Anterior cingulate cortex (tissue), 58 donors: ENCODE data around the gene EPS8L1.
"Not testable (repeated sequence)": the region's sequence is repeated elsewhere in the genome, so short reads cannot be mapped to it uniquely, and the experiment has no call there.

Source experiments
- DNase-seq, 58 donors: peaks; one replicate each; lab custom pipeline; 2025; lab: John Stamatoyannopoulos, UW

EPS8L1 gene

GRCh38 chr19:55048446-55048845 lies 27.2 kb upstream of the EPS8L1 start:
- DNase-seq, result no peak

GRCh38 chr19:55050749-55051532 lies 24.7 kb upstream of the EPS8L1 start:
- no peak for DNase-seq

- no peak for DNase-seq
Observed at GRCh38 chr19:55053735-55054134, 21.9 kb upstream of the EPS8L1 start.

GRCh38 chr19:55056827-55057226 lies 18.8 kb upstream of the EPS8L1 start:
- no peak for DNase-seq

DNA sequence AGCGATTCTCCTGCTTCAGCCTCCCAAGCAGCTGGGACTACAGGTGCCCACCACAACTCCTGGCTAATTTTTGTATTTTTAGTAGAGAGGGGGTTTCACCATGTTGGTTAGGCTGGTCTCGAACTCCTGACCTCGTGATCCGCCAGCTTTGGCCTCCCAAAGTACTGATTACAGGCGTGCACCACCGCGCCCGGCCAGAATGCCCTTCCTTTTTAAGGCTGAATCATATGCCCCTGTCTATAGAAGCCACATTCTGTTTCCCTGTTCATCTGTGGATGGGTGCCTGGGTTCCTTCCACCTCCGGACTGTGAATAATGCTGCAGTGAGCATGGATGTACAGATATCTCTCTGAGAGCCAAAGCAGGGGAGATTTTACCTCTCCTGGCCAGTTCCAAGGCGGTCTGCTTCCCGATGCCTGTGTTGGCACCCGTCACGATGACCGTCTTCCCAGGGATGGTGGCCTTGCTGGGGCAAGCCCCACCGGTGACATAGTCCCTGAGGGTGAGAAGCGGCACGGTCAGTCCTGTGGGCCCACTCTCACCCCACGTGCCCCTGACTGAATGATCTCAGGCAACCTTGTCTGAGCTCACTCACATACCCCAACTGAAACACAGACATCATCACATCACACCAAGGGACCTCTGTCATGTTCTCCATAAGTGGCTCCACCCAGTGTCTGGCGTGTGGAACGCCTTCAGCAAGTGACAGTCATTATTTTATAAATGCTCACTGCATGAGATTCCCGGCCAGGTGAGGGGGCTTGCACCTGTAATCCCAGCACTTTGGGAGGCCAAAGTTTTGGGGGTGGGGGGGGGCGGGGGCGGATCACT lies 16.7 kb upstream of the EPS8L1 start:
- no peak for DNase-seq

DNA sequence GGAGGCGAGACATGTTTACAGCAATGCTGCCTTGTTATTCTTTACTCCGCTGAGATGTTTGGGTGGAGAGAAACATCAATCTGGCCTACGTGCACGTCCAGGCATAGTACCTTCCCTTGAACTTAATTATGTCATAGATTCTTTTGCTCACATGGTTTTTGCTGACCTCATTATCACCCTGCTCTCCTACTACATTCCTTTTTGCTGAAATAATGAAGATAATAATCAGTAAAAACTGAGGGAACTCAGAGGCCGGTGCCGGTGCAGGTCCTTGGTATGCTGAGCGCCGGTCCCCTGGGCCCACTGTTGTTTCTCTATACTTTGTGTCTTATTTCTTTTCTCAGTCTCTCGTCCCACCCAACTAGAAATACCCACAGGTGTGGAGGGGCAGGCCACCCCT lies 15.4 kb upstream of the EPS8L1 start:
- DNase-seq, result not testable (repeated sequence)

GRCh38 chr19:55062735-55063491 lies 12.8 kb upstream of the EPS8L1 start, which contains the start of gene RDH13:
RDH13 (minus strand) TSS chr19:55063148; CDS start chr19:55063032, 116 bp downstream.
- peak; percentile 21 to 95 (median 84) for DNase-seq

- no peak for DNase-seq
Observed at GRCh38 chr19:55063492-55063843, 12.2 kb upstream of the EPS8L1 start.

- DNase-seq, result not testable (repeated sequence)
Observed at GRCh38 chr19:55065516-55065915, 10.2 kb upstream of the EPS8L1 start.

DNA sequence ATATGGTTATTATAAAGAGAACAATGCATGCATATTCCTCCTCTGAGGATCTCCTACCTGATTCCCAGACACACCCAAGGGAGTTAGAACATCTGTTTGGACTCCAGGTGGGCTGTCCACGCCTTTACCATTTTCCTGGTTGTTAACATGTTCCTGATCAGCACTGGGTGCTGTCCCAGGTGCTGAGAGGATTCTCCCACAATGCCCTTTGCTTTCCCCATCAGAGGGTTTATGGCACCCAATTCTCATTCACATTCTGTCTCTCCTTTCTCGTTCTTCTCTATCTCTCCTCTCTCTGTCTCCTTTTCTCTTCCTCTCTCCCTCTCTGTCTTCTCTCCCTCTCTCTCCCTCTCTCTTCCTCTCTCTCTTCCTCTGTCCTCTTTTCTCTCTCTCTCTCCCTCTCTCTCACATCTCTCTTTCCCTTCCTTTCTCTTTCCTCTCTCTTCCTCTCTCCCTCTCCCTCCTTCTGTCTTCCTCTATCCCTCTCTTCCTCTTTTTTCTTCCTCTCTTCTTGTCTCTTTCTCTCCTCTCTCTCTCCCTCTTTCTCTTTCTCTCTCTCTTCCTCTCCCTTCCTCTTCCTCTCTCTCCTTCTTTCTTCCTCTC lies 9.5 kb upstream of the EPS8L1 start:
- no peak for DNase-seq

DNA sequence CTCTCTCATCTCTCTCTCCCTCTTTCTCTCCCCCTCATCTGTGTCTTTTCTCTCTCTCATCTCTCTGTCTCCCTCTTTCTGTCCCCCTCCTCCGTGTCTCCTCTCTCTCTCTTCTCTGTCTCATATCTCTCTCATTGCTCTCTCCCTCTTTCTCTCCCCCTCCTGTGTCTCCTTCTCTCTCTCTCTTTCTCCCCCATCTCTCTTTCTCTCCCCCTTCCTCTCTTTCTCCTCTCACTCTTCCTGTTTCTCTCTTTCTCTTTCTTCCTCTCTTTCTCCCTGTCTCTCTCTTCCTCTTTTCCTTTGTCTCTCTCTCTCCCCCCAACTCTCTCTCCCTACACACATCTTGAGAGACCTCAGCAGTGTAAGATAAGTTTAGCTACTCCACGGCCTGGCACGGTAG lies 7.8 kb upstream of the EPS8L1 start:
- no peak for DNase-seq

DNA sequence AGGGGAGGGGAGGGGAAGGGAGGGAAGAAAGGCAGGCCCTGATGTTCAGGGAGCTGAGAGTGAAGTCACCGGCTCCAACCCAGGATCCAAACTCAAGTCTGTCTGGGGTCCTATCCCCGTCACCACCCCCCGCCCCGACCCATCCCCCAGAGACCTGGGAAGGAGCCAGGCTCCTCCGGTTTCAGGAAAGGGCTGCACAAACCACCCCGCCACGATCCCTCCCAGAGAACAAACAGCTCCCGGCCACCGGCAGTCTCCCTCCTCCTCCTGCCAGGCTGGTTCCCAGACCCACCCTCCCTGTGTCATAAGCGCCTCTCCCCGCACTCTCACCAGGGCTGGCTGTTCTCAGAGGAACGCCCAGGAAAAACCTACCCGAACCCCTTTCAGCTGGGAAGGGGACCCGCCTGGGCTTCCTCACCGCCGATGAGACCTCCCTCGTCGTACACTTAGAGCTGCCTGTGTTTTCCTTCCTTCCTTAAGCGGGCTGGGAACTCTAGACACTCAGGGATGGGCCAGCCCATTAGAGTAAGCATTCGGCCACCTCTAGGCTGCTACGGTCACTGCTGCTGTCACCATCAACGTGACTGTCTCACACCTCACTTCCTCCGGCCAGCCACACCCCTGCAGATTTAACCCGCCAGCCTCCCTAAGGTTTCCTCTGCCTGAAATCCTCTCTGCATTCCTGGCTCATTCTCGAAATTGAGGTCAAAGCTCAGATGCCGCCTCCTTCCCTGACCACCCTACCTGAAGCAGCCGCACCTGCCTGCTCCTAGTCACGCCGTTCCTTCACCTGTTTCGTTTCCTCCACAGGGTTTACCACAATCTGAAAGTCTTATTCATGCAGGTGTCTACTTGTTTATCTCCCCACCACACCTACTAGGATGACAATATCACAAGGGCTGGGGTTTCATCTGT lies 6.5 kb upstream of the EPS8L1 start:
- DNase-seq, result peak in 1 of 58 donors; percentile 4

GRCh38 chr19:55069865-55070197 lies 5.8 kb upstream of the EPS8L1 start:
- no peak for DNase-seq

- no peak for DNase-seq
Observed at GRCh38 chr19:55070466-55071128, 5.1 kb upstream of the EPS8L1 start.

- no peak for DNase-seq
Observed at GRCh38 chr19:55071129-55071502, 4.6 kb upstream of the EPS8L1 start.

GRCh38 chr19:55071913-55072312 lies 3.8 kb upstream of the EPS8L1 start:
- DNase-seq, result no peak

DNA sequence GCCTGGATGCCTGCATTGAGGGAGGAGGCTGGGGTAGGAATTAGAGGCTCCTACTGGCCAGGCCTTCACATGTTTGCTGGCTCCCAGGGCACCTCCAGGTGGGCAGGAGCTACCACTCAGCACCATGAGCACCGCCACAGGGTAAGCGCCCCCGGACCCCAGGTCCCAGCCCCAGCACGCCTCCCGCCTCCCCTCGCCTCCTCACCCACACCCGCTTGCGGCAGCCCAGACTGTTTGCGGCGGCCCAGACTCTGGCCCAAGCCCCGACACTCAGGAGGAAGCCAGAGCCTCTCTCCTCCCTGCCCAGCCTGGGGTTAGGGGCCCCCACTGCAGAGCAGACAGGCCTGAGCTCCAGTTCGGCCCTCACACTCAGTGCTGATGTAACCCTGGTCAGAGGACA lies 652 bp downstream of the EPS8L1 start:
- no peak for DNase-seq

GRCh38 chr19:55077106-55077505 lies 1.4 kb downstream of the EPS8L1 start:
- no peak for DNase-seq

GRCh38 chr19:55078996-55079395 lies 3.3 kb downstream of the EPS8L1 start:
- no peak for DNase-seq
